ENCODE results near the gene ZNF500. TPM values are rescaled to one million over a fixed set of nuclear protein-coding genes. Genes with fewer than 3 reads are reported as not detected.

ZNF500 gene
- total and polyA plus RNA-seq, 10 of the 15 experiments (the other 5 are each of a cell fraction or from before 2014, with no cell fraction given), result 0.99 to 13.1 (median 5.5) TPM

GRCh38 chr16:4795828-4796572, 29.0 kb upstream of the ZNF500 start:
- H3K9me3 ChIP-seq (replicated peaks; ENCODE audit: control insufficient read depth, insufficient read depth, low read length), result no peaks in the 10 kb centered on the region
- peaks cover 11% of the 10 kb centered on the region for H3K4me1 ChIP-seq (ENCODE audit: control insufficient read depth, insufficient read depth, low read length)
- no peaks in the 10 kb centered on the region for H3K79me2 ChIP-seq (ENCODE audit: control insufficient read depth, insufficient read depth, low read length)
- no peak overlapping the region for H3K4me2 ChIP-seq (ENCODE audit: control insufficient read depth, insufficient read depth)
- ChIA-PET POLR2A (no interaction called here), SMC1A (ENCODE audit: uncharacterized antibody, unreplicated experiment) (no interaction called here), RAD21 (ENCODE audit: unreplicated experiment) (no interaction called here), CTCF (no interaction called here)
- ATAC-seq (no peak), FAIRE-seq (no peak), DNase-seq (ENCODE audit: low read depth, low spot score) (no peak)
- H3K4me3 ChIP-seq, result no peak overlapping the region
- no peak overlapping the region for H2AFZ ChIP-seq (ENCODE audit: control insufficient read depth, low read depth, low read length)
- H3K36me3 ChIP-seq (ENCODE audit: control insufficient read depth in 2 of 2, insufficient read depth in 2 of 2, low read length in 1 of 2), result no peaks in the 10 kb centered on the region
- no peaks in the 10 kb centered on the region for H4K20me1 ChIP-seq (ENCODE audit: control insufficient read depth, insufficient read depth)
- no peaks in the 10 kb centered on the region for H3K27me3 ChIP-seq (replicated peaks in 1 of 2; ENCODE audit: control insufficient read depth in 2 of 2, insufficient read depth in 2 of 2, low read length in 1 of 2)
- WGBS (ENCODE audit: insufficient coverage, insufficient replicate concordance, low lambda C conversion rate, missing lambda C conversion rate), result 45% methylated on average over 30 of the region's 30 CpGs
- H3K27ac ChIP-seq (ENCODE audit: control insufficient read depth, insufficient read depth), result no peak overlapping the region
- no TSS peak for BruUV-seq (replicated peaks)
- no peak overlapping the region for H3K9ac ChIP-seq (ENCODE audit: control insufficient read depth, insufficient read depth, low read length)
- in situ Hi-C loops (cut with MboI), result no loop called here
- TF ChIP-seq MEF2B (IDR thresholded peaks at IDR 0.05; ENCODE audit: partially characterized antibody, poor library complexity, severe bottlenecking), result no peak
- TF ChIP-seq ZNF622 (IDR thresholded peaks at IDR 0.05), result no peak
- no peak for TF ChIP-seq TCF12 (IDR thresholded peaks at IDR 0.05; ENCODE audit: low read depth, low read length)
- TF ChIP-seq ZNF384 (IDR thresholded peaks at IDR 0.05; ENCODE audit: borderline replicate concordance, low read depth, low read length), result no peak
- TF ChIP-seq ZZZ3 (IDR thresholded peaks at IDR 0.05; ENCODE audit: control insufficient read depth, insufficient read length, low read depth), result no peak
- TF ChIP-seq, protein P1, sequence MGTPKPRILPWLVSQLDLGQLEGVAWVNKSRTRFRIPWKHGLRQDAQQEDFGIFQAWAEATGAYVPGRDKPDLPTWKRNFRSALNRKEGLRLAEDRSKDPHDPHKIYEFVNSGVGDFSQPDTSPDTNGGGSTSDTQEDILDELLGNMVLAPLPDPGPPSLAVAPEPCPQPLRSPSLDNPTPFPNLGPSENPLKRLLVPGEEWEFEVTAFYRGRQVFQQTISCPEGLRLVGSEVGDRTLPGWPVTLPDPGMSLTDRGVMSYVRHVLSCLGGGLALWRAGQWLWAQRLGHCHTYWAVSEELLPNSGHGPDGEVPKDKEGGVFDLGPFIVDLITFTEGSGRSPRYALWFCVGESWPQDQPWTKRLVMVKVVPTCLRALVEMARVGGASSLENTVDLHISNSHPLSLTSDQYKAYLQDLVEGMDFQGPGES (IDR thresholded peaks at IDR 0.05), result no peak
- intact Hi-C loops (cut with micrococcal nuclease; ENCODE audit: unreplicated experiment), result no loop called here
